Measurements from ENCODE around the gene NDUFC1.
"Not testable (repeated sequence)": the region's sequence is repeated elsewhere in the genome, so short reads cannot be mapped to it uniquely, and the experiment has no call there.

NDUFC1 gene

DNA sequence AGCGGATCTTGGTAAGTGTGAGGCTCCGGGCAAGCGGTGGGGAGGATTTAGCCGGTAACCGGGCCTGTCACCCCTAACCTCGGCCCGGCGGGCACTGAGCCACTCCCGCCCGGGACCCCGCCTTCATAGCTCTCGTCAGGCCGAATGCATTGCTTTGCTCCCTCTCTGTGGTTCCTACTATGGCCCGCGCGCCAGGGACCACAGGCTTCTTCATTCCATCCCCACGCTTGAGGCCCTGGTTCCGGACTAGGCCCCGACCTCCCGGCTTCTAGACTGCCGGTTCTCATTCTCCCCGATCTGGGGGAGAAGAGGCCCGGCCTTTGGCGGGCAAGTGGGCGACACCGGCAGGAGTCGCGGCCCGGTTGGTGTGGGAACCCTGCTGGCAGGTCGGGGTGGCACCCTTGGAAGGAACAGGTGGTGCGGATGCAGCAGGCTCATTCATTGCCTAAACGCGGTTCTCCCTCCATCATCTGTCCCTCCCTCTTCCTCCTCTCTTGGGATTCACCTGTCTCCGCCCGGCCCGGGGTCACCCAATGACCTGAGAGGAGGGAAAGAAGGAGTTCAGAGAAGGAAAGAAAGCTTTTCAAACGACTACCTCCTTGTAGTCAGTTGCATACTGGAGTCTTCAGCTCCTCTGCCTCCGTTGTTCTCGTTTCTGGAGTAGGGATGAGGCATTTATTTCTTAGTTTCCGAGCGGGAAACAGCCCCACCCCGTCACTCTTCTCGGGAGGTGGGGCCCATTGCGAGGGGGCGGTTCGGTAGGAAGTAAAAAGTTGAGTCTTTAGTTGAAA is at the start of gene NDUFC1:
TSS of gene NDUFC1 (minus strand) at position 657 of the 791 bp plus-strand sequence. CDS start 6,679 bp downstream, outside the sequence.
- H3K27ac Mint-ChIP-seq: peak within 1 kb of the TSS; percentile 100
- peak within 1 kb of the TSS; percentile 100 for H3K4me3 Mint-ChIP-seq
- H3K9me3 Mint-ChIP-seq: no peaks in the 10 kb centered on the region
- ATAC-seq: peak; percentile 42
- H3K27me3 Mint-ChIP-seq: no peaks in the 10 kb centered on the region
- H3K4me1 Mint-ChIP-seq: peaks cover 69% of the 10 kb centered on the region
- peak; percentile 62 for DNase-seq
- peaks cover 46% of the 10 kb centered on the region for H3K36me3 Mint-ChIP-seq (ENCODE audit: low read depth)

DNA sequence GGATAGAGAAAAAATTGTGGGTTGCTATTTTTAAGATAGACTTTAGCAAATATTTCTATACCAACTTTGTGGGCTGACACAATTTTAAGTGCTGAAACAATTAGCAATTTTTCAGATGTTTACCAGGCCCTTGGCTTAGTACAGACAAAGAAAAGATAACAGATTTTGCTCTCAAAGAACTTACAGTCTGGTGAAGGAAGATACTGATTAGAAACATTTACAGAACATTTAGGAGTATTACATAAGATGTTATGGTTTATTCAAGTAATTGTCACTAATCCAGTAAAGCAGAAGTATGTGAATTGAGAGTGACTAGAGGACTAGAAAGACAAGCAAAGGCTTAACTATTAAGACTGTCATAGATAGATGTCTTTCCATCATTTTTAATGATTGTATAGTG is 35.3 kb upstream of the NDUFC1 start:
- H3K27me3 Mint-ChIP-seq: no peaks in the 10 kb centered on the region
- no peak overlapping the region for H3K4me3 Mint-ChIP-seq
- no peak overlapping the region for H3K27ac Mint-ChIP-seq
- DNase-seq (no peak), ATAC-seq (no peak)
- H3K36me3 Mint-ChIP-seq (ENCODE audit: low read depth): peaks cover 47% of the 10 kb centered on the region
- no peaks in the 10 kb centered on the region for H3K9me3 Mint-ChIP-seq
- peaks cover 9% of the 10 kb centered on the region for H3K4me1 Mint-ChIP-seq

DNA sequence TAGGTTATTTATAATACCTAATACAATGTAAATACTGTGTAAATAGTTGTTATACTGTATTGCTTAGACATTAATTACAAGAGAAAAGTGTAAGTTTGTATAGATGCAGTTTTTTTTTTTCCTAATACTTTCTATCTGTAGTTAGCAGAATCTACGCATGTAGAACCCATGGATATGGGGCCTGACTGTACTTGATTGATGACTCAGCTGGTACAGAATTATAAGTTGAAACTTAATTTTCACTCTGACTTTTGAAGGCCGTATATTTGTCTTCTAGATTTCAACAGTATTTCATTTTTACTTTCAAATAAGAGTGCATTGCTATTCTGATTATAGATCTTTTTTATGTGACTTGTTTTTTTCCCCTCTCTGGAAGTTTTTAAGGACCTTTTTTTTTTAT is 30.8 kb upstream of the NDUFC1 start:
- Mint-ChIP-seq H3K4me3 (no peak overlapping the region), H3K36me3 (ENCODE audit: low read depth) (peaks cover 48% of the 10 kb centered on the region), H3K9me3 (no peaks in the 10 kb centered on the region), H3K4me1 (peaks cover 43% of the 10 kb centered on the region), H3K27me3 (no peaks in the 10 kb centered on the region), H3K27ac (no peak overlapping the region)
- ATAC-seq (peak; percentile 28), DNase-seq (no peak)

DNA sequence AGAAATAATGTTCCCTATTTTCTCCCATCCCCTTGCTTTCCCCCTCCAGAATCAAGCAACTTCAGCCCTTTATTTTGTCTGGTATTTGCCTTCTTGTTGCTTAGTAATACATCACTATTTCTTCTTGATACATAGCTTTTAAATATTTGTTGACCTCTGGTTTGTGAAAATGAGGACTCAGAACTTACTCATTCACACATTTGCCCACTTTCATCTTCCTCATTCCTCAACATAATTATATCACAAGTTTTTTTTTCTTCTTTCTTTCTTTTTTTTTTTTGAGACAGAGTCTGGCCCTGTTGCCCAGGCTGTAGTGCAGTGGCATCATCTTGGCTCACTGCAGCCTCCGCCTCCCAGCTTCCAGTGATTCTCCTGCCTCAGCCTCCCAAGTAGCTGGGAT is 28.9 kb upstream of the NDUFC1 start:
- no peak for DNase-seq
- ATAC-seq: peak; percentile 57
- peaks cover 43% of the 10 kb centered on the region for H3K4me1 Mint-ChIP-seq
- no peaks in the 10 kb centered on the region for H3K9me3 Mint-ChIP-seq
- peak overlapping the region; percentile 8 for H3K4me3 Mint-ChIP-seq
- H3K36me3 Mint-ChIP-seq (ENCODE audit: low read depth): peaks cover 43% of the 10 kb centered on the region
- H3K27me3 Mint-ChIP-seq: no peaks in the 10 kb centered on the region
- H3K27ac Mint-ChIP-seq: peak overlapping the region; percentile 12

DNA sequence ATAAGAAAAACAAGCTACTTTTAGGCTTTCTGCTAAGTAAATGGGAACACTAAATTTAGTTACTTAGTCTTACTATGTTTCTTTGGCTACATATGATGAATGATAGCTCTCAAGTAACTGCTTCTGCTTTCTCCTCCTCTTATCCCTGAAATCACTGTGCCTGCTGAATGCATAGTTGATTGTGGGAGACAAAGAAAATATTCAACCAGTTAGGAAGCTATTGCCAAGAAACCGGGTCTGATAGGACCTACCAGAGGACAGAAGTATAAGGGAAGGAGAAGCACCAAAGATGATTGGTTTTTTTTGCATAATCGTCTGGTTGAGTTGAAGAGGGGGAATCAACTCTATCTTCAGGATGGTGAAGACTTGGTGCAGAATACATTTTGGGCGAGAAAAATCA is 28.0 kb upstream of the NDUFC1 start:
- Mint-ChIP-seq H3K4me1 (peaks cover 46% of the 10 kb centered on the region), H3K27ac (no peak overlapping the region)

DNA sequence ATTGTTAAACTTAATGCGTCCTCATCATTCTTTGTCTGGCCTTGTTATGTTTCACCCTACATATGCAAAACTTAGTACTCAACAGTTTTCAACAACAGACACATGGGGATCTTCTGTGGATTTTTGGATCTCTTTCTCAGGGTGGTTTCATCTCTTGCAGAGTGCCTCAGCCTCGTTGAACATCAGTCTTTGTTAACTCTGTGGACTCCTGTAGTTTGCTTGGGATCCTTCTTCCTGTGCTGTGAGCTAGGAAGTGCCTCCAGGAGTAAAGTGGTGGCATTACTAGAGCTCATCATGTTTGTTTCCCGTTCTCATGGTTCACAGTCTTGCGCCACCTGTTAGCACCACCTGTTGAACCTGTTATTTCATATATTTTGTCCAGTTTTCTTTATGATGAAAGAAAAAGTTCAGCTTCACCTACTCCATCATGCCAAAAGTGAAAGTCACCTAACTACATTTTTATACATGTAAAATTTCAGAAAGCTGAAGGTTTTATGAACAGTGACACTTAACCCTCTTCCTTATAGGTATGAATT is 27.5 kb upstream of the NDUFC1 start:
- peaks cover 40% of the 10 kb centered on the region for H3K36me3 Mint-ChIP-seq (ENCODE audit: low read depth)
- DNase-seq (no peak), ATAC-seq (no peak)
- no peak overlapping the region for H3K4me3 Mint-ChIP-seq
- H3K4me1 Mint-ChIP-seq: peaks cover 52% of the 10 kb centered on the region
- no peaks in the 10 kb centered on the region for H3K9me3 Mint-ChIP-seq
- no peaks in the 10 kb centered on the region for H3K27me3 Mint-ChIP-seq
- H3K27ac Mint-ChIP-seq: no peak overlapping the region

More for the DNA sequence above, 28.0 kb upstream of the NDUFC1 start:
- no peak for ATAC-seq
- no peak overlapping the region for H3K4me3 Mint-ChIP-seq
- no peak for DNase-seq
- H3K27me3 Mint-ChIP-seq: no peaks in the 10 kb centered on the region
- peaks cover 42% of the 10 kb centered on the region for H3K36me3 Mint-ChIP-seq (ENCODE audit: low read depth)
- H3K9me3 Mint-ChIP-seq: no peaks in the 10 kb centered on the region

DNA sequence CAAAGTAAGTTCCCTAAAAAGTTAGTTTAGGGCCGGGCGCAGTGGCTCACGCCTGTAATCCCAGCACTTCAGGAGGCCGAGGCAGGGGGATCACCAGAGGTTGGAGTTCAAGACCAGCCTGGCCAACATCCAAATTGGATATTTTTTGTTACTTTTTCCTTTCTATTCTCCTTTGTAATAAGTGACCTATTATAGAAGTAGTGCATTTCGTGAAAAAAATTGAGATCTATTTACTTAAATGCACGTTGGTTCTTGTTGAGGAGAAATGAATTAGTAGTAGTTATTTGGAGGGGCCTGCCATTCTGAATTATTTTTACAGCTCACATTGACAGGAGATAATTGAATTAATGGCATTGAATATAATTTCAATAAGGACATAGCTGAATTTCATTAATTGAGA is 22.3 kb upstream of the NDUFC1 start:
- no peak for ATAC-seq
- H3K4me3 Mint-ChIP-seq: no peak overlapping the region
- H3K27me3 Mint-ChIP-seq: no peaks in the 10 kb centered on the region
- H3K9me3 Mint-ChIP-seq: no peaks in the 10 kb centered on the region
- peaks cover 45% of the 10 kb centered on the region for H3K36me3 Mint-ChIP-seq (ENCODE audit: low read depth)
- DNase-seq: no peak
- H3K4me1 Mint-ChIP-seq: peaks cover 56% of the 10 kb centered on the region
- peak overlapping the region; percentile 0 for H3K27ac Mint-ChIP-seq

DNA sequence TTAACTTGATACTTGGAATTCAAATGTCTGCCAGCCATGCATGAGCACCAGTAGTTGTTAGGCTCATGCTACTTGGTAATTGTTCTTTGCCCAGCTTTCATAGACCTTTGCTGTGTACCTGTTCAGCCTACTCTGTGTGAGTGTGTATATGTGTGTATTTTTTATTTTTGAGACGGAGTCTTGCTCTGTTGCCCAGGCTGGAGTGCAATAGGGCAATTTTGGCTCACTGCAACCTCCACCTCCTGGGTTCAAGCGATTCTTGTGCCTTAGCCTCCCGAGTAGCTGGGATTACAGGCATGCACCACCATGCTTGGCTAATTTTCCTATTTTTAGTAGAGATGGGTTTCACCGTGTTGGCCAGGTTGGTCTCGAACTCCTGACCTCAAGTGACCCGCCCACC is 20.3 kb upstream of the NDUFC1 start:
- not testable (repeated sequence) for H3K4me3 Mint-ChIP-seq, ATAC-seq, H3K27me3 Mint-ChIP-seq, DNase-seq, H3K9me3 Mint-ChIP-seq, H3K27ac Mint-ChIP-seq
- peaks cover 55% of the 10 kb centered on the region for H3K4me1 Mint-ChIP-seq
- peaks cover 36% of the 10 kb centered on the region for H3K36me3 Mint-ChIP-seq (ENCODE audit: low read depth)

DNA sequence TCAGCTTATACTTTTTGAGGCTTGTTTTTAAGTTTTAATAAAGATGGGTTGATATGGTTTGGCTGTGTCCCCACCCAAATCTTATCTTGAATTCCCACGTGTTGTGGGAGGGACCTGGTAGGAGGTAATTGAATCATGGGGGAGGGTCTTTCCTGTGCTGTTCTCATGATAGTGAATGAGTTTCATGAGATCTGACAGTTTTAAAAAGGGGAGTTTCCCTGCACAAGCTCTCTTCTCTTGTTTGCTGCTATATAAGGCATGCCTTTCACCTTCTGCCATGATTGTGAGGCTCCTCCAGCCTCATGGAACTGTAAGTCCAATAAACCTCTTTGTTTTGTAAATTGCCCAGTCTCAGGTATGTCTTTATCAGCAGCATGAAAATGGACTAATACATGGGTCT is 19.8 kb upstream of the NDUFC1 start:
- H3K9me3 Mint-ChIP-seq, H3K4me3 Mint-ChIP-seq, ATAC-seq, DNase-seq, H3K27me3 Mint-ChIP-seq: not testable (repeated sequence)
- Mint-ChIP-seq H3K27ac (peak overlapping the region; percentile 42), H3K36me3 (ENCODE audit: low read depth) (peaks cover 35% of the 10 kb centered on the region), H3K4me1 (peaks cover 60% of the 10 kb centered on the region)

DNA sequence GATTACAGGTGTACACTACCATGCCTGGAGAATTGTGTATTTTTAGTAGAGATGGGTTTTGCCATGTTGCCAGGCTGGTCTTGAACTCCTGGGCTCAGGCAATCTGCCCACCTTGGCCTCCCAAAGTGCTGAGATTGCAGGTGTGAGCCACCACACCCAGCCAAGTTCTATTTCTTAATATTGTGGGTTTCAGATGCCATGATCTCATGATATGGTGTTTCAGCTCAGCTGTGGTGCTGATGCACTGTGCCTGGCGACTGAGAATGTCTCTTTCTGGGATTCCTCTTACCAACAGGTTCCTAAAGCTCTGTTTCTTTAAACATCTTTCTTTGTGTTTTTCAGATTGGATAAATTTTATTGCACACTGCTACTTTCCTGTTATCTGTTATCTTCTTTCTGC is 17.3 kb upstream of the NDUFC1 start:
- no peak overlapping the region for H3K4me3 Mint-ChIP-seq
- H3K27me3 Mint-ChIP-seq: no peaks in the 10 kb centered on the region
- ATAC-seq: no peak
- no peak overlapping the region for H3K27ac Mint-ChIP-seq
- peaks cover 74% of the 10 kb centered on the region for H3K4me1 Mint-ChIP-seq
- peaks cover 45% of the 10 kb centered on the region for H3K36me3 Mint-ChIP-seq (ENCODE audit: low read depth)
- H3K9me3 Mint-ChIP-seq: no peaks in the 10 kb centered on the region
- DNase-seq: no peak

DNA sequence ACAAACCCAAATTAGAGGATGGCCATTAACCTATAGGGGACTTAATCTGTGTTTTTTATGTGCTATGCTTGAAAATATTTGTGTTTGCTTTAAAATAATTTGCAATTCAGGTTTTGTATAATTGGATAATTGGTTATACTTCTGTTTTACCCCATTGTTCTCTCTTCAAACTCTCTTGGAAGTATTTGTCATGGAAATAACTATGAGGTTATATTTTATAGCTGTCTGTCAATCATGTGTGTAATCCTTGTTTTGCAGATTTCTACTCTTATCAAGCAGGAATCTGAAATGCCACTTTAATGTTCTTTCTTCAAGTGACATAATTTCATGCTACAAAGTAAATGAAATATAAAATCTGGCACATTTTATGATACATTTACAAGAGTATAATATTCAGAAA is 15.4 kb upstream of the NDUFC1 start:
- Mint-ChIP-seq H3K36me3 (ENCODE audit: low read depth) (peaks cover 54% of the 10 kb centered on the region), H3K4me1 (peaks cover 78% of the 10 kb centered on the region), H3K9me3 (no peaks in the 10 kb centered on the region), H3K27me3 (no peaks in the 10 kb centered on the region), H3K4me3 (no peak overlapping the region), H3K27ac (no peak overlapping the region)
- no peak for ATAC-seq
- no peak for DNase-seq

DNA sequence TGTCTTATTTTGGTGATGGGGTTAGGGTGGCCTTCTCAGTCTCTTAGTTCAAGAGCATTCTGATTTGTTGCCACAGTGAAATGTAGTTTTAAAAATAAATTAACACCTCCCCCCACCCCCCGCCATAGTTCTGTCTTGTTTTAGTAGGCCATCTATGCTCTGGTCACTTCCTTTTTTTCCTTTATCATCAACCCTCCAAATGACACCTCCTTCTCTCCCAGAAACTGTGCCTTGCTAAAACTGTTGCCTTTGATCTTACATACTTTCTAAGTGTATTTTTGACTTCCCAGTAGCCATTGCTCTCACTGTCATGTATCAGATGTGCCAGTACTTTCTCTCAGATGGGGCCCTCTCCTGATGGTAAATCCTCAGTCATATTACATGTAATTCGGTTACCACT is 14.5 kb upstream of the NDUFC1 start:
- Mint-ChIP-seq H3K27me3 (no peaks in the 10 kb centered on the region), H3K36me3 (ENCODE audit: low read depth) (peaks cover 53% of the 10 kb centered on the region), H3K27ac (peak overlapping the region; percentile 16), H3K4me1 (peaks cover 79% of the 10 kb centered on the region), H3K4me3 (no peak overlapping the region), H3K9me3 (no peaks in the 10 kb centered on the region)
- ATAC-seq: no peak
- no peak for DNase-seq

DNA sequence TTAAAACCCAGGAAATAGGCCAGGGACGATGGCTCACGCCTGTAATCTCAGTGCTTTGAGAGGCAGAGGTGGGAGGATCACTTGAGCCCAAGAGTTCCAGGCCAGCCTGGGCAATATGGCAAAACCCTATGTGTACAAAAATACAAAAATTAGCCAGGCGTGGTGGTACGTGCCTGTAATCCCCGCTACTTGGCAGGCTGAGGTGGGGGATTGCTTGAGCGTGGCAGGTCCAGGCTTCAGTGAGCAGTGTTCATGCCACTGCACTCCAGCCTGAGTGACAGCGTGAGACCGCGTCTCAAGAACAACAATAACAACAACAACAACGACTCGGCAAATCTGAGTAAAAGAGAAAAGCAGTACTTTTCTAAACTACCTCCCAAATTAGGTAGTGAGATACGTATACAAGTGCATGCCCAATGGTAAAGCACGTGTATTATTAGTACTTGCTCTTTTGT is 13.0 kb upstream of the NDUFC1 start:
- Mint-ChIP-seq H3K4me1 (peaks cover 79% of the 10 kb centered on the region), H3K4me3 (no peak overlapping the region), H3K36me3 (ENCODE audit: low read depth) (peaks cover 49% of the 10 kb centered on the region), H3K27ac (no peak overlapping the region), H3K9me3 (no peaks in the 10 kb centered on the region), H3K27me3 (no peaks in the 10 kb centered on the region)
- DNase-seq (no peak), ATAC-seq (no peak)

DNA sequence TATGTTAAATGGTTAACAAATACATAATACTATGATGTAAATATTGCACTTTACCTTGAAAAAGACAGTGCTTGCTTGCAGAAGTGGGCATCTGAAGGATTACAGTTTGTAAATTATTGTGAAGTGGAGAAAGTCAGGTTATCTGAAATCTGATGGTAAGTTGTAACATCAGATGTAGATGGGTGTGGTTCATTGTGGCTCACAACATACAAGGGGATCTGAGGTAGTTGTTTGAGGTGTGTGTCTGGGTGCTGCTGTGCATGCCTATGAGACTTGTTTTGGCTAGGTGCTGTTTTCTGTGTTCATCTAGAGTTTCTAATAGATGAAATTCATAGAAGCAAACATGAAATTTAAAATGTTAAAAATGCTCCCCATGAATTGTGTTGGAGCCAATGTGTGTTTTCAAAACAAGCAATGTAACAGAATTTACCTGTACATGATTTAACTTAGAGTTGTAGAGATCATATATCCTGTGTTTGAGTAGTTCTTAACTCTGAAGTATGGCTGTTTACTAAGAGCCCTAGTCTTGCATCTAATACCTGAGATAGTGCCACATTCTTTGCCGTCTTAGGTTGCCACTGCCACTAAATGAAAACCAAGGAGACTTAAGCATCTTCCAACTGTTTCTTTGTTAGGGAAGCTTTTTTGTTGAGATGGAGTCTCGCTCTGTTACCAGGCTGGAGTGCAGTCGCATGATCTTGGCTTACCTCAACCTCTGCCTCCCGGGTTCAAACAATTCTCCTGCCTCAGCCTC is 11.9 kb upstream of the NDUFC1 start:
- no peaks in the 10 kb centered on the region for H3K9me3 Mint-ChIP-seq
- ATAC-seq (no peak), DNase-seq (no peak)
- H3K4me3 Mint-ChIP-seq: no peak overlapping the region
- H3K36me3 Mint-ChIP-seq (ENCODE audit: low read depth): peaks cover 44% of the 10 kb centered on the region
- peaks cover 77% of the 10 kb centered on the region for H3K4me1 Mint-ChIP-seq
- H3K27me3 Mint-ChIP-seq: no peaks in the 10 kb centered on the region
- H3K27ac Mint-ChIP-seq: no peak overlapping the region

DNA sequence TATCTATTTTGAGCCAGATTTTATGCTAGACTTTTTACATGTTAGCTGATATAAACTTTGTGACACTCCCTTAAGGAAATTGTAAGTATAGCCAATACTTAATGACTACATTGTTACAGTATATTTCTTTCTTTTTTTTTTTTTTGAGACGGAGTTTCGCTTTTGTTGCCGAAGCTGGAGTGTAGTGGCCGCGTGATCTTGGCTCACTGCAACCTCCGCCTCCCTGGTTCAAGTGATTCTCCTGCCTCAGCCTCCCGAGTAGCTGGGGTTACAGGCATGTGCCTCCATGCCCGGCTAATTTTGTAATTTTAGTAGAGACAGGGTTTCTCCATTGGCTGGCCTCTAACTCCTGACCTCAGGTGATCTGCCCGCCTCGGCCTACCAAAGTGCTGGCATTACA is 11.1 kb upstream of the NDUFC1 start:
- peaks cover 77% of the 10 kb centered on the region for H3K4me1 Mint-ChIP-seq
- not testable (repeated sequence) for DNase-seq, H3K27me3 Mint-ChIP-seq, H3K9me3 Mint-ChIP-seq, H3K4me3 Mint-ChIP-seq, ATAC-seq, H3K27ac Mint-ChIP-seq
- H3K36me3 Mint-ChIP-seq (ENCODE audit: low read depth): peaks cover 41% of the 10 kb centered on the region

All from activated naive CD8-positive, alpha-beta T cell treated with anti-CD3 and anti-CD28 coated beads, Interleukin-2, amount 50 U/mL, for 24 hours (primary cell).